GM19351 (cell line): Measurements from ENCODE around the gene EYS.

Experiments
- ATAC-seq: cut with Tn5 transposase; IDR thresholded peaks from one replicate; pipeline ENCODE4 v1.9.1; 2021; ENCODE audit warnings: mild to moderate bottlenecking, moderate library complexity; ENCODE audit not compliant: unreplicated experiment

Gene EYS

GRCh38 chr6:64409948-64410347, 1297.1 kb downstream of the EYS start:
- ATAC-seq = no peak

GRCh38 chr6:64404396-64404795, 1302.6 kb downstream of the EYS start:
- ATAC-seq = no peak

DNA sequence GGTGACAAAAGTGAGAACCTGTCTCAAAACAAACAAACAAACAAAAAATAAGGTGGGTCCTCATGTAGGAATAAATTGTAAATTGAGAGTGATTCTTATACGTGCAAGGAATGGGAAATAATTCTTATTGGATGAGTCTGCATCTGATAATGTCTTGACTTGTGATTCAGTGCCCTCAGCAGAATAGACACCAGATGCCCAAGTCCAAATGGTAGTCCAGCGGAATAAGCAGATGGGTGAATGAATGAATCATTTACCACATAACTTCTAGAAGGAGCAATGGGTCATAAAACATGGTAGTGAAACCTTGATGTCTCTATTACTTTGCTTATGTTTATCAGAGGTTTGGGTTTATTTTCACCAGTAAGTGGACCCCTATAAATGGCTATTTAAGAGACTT, 1323.7 kb downstream of the EYS start:
- ATAC-seq = no peak

GRCh38 chr6:64376394-64376793, 1330.6 kb downstream of the EYS start:
- no peak for ATAC-seq

DNA sequence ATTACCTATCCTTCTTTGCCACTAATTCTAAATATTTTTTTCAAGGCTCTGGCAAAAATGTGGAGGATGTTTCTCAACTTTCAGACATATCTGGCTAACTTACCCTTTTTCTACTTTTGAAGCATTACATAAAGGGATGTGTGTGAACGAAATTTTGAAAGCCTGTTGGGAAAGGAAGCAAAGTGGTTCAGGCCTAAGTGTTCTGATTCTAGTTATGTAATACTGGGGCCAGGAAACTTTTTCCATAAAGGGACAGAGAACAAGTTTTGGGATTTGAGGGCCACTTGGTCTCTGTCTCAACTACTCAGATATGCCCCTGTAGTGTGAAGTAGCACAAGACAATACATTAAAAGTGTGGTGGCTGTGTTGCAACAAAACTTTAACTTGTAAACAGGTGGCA, 1349.6 kb downstream of the EYS start:
- no peak for ATAC-seq

- ATAC-seq = no peak
These were observed 1359.6 kb downstream of the EYS start for GRCh38 chr6:64347411-64347810.

- no peak for ATAC-seq
These were observed 1371.8 kb downstream of the EYS start for GRCh38 chr6:64335195-64335594.

DNA sequence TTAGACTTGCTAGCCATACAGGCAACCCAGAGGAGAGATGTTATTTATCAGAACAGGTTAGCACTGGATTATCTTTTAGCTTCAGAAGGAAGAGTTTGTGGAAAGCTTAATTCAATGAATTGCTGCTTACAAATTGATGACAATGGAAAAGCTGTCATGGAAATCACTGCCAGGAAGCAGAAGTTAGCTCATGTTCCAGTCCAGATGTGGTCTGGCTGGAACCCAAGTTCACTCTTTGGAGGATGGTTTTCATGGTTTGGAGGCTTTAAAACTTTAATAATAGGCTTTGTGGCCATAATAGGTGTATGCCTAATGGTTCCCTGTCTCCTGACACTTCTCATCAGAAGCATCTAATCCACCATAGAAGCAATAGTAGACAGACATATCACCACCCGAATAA, 1372.4 kb downstream of the EYS start:
- no peak for ATAC-seq

DNA sequence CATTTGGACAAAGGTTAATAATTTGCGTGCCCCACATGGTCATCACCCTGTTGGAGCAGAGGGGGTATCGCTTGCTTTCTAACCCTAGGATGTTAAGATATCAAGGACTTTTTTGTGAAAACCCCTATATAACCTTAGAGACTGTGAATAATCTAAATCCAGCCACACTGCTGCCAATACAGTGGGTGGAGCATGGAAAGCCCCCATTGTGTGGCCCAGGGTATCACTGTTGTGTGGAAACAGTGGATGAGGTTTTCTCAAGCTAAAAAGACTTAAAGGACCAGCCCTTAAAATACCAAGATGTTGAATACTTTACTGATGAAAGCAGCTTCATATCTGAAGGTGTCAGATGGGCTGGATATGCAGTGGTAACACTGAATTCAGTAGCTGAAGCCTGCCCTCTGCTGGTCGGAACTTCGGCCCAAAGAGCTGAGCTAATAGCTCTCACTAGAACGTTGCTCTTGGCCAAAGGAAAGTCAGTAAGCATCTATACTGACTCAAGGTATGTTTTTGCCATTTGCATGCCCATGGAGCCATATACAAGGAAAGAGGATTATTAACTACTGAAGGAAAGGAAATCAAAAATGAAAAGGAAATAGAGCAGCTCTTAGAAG, 1376.2 kb downstream of the EYS start:
- peak; percentile 59 for ATAC-seq

- ATAC-seq = no peak
These were observed 1380.1 kb downstream of the EYS start for GRCh38 chr6:64326939-64327338.

DNA sequence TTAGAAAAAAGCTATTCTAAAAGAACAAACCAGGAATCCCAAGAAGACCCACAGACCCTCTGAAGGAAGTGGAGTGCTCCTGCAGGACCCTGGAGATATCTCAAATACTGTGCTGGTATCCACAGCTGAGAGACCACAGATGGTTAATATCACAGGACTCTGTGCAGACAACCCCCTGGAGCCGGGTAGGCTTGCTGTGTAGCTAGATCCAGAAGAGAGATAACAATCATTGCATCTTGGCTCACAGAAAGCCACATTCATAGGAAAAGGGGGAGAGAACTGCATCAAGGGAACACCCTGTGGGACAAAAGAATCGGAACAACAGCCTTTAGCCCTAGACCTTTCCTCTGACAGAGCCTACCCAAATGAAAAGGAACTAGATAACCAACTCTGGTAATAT, 1381.9 kb downstream of the EYS start:
- ATAC-seq = no peak

- no peak for ATAC-seq
These were observed 1396.8 kb downstream of the EYS start for GRCh38 chr6:64310214-64310613.

- ATAC-seq = no peak
These were observed 1405.5 kb downstream of the EYS start for GRCh38 chr6:64301307-64302236.

GRCh38 chr6:64299176-64299575, 1407.8 kb downstream of the EYS start:
- ATAC-seq = no peak

DNA sequence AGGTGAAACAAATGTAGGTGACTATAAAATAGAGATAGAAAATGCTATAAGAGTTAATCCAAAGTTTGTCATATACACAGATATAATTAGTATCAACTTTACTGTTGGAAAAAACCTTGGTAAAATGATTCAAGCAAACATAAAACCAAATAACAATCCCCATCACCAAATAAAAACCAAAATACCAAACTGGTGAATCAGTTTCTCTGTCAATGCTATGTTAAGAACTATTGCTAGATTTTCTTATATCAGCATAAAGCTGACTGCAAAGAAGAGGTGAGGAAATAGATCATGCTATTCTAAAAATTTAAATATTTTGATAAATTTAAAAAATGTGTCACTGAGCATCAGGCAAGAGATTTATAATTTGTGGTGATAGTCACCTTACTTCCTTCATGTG, 1413.0 kb downstream of the EYS start:
- ATAC-seq = no peak

- no peak for ATAC-seq
These were observed 1413.7 kb downstream of the EYS start for GRCh38 chr6:64293298-64293697.

- no peak for ATAC-seq
These were observed 1416.2 kb downstream of the EYS start for GRCh38 chr6:64290867-64291266.

- no peak for ATAC-seq
These were observed 1417.1 kb downstream of the EYS start for GRCh38 chr6:64289931-64290330.

DNA sequence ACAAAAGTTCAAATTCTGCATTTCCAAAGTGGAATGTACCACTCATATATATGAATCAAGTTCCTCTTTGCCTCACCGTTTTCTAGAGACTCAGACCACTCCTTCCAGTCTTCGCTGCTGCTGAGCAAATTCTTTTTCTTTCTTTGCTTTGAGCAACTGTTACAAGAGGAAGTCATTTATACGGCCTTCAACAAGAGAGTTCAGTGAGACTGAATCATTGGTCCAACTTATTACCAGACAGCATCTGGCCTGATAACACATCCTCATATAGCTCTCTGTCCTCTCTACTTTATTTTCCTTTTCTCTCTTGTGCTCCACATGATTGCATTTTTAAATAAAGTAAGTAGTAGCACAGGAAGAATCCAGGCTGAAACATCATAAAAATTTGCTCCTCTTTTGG, 1418.7 kb downstream of the EYS start:
- no peak for ATAC-seq

GRCh38 chr6:64281167-64281566, 1425.9 kb downstream of the EYS start:
- no peak for ATAC-seq

- ATAC-seq = peak; percentile 53
These were observed 1426.5 kb downstream of the EYS start for GRCh38 chr6:64280569-64280968.

GRCh38 chr6:64270083-64270482, 1436.9 kb downstream of the EYS start:
- no peak for ATAC-seq
